H1 (cell line): ENCODE measurements around the gene CHI3L2. TPM values are rescaled to one million over a fixed set of nuclear protein-coding genes. Genes with fewer than 3 reads are reported as not detected.

Experiments used
- BACH1 ChIP-seq: IDR thresholded peaks from 2 replicates; pipeline ENCODE4 v1.6.1; 2012; ENCODE audit warnings: low read length, improper control_type of control experiment
- FOSL1 ChIP-seq: IDR thresholded peaks from 2 replicates; pipeline ENCODE4 v1.6.1; 2011; ENCODE audit warnings: mild to moderate bottlenecking, low read depth, low read length, moderate library complexity; ENCODE audit not compliant: insufficient read depth
- polyA plus RNA-seq, 7 experiments: library from polyadenylated mRNA; depleted of rRNA in 3 of 7; stranded (reverse) in 5 of 7; unstranded in 2 of 7; fragments of >200 nt in 5 of 7; fragments of 200-250 nt in 2 of 7; gene quantifications; 1 replicate in 5 of 7; 2 replicates in 1 of 7; 4 replicates in 1 of 7; pipeline versions ENCODE4 v1.2.1 to v1.2.3, GENCODE V29; 2011 to 2013; ENCODE audit warnings: missing spikeins in 2 of 7, mixed read lengths in 2 of 7
- total RNA-seq: library from RNA; stranded (reverse); fragmentation: NEBNext Ultra II Directional; extraction: Animal tissue kit (Norgen Biotek cat#: 25700); gene quantifications from 2 replicates; pipeline ENCODE4 v1.2.1, GENCODE V29; 2021

The CHI3L2 gene
- total and polyA plus RNA-seq, 2 of the 8 experiments (the other 6 are each of a cell fraction or from before 2014, with no cell fraction given) = not detected

GRCh38 chr1:111204983-111205713 lies 22.4 kb upstream of the CHI3L2 start (continued):
- TF ChIP-seq FOSL1 = no peak
- TF ChIP-seq BACH1 = no peak
